ENCODE data around the gene PPP1R18.
A peak's percentile ranks its signal among the peaks of the same experiment; 100 is the strongest.

The PPP1R18 gene

DNA sequence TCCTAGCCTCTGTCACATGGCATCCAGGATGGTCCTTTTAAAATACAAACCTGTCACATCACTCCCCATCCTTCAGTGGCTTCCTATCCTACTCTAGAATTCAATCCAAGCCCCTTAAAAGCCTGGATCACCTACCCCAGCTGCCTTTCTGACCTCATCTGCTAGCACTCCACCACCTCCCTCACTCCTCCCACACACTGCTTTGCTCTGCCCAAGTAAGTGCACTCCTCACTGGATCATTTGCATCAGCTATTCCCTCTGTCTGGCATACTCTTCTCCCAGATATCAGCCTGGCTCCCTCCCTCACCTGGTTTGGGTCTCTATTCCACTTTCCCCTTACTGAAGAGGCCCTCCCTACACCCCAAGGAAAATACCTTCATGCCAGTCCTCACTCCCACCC lies 29.0 kb downstream of the PPP1R18 start:
- Histone ChIP-seq H2AFZ (ENCODE audit: low read depth, low read length) (no peak overlapping the region), H3K4ac (ENCODE audit: low read depth in 1 of 2, low read length in 2 of 2) (no peak overlapping the region), H3K4me2 (ENCODE audit: low read length, poor library complexity, severe bottlenecking) (no peak overlapping the region), H3K4me1 (ENCODE audit: control insufficient read depth, insufficient read depth, low read depth, low read length) (peaks cover 14% of the 10 kb centered on the region), H3K14ac (ENCODE audit: low read length in 2 of 2) (no peak overlapping the region), H2BK5ac (ENCODE audit: low read depth, low read length, poor library complexity, severe bottlenecking) (no peak overlapping the region), H3K27me3 (ENCODE audit: control insufficient read depth in 1 of 2, insufficient read depth in 1 of 2, low read length in 2 of 2) (no peaks in the 10 kb centered on the region), H3K23ac (ENCODE audit: low read length in 2 of 2) (no peak overlapping the region), H2BK120ac (ENCODE audit: low read depth, low read length) (no peak overlapping the region), H3K18ac (ENCODE audit: low read depth in 1 of 2, low read length in 2 of 2) (no peak overlapping the region), H4K91ac (ENCODE audit: low read length) (no peak overlapping the region), H3K79me1 (replicated peaks; ENCODE audit: low read length, poor library complexity, severe bottlenecking) (peaks cover 7% of the 10 kb centered on the region), H4K8ac (ENCODE audit: low read length) (no peak overlapping the region), H3K36me3 (ENCODE audit: control insufficient read depth in 1 of 2, insufficient read depth in 2 of 2, low read depth in 1 of 2, low read length in 2 of 2) (peaks cover 86 to 94% of the 10 kb centered on the region in 2 experiments), H2BK15ac (ENCODE audit: low read depth, poor library complexity, severe bottlenecking) (no peak overlapping the region), H2AK5ac (ENCODE audit: low read length, severe bottlenecking) (no peak overlapping the region), H3K27ac (ENCODE audit: low read length, poor library complexity, severe bottlenecking) (no peak overlapping the region), H3K9me3 (ENCODE audit: control insufficient read depth, low read length) (no peaks in the 10 kb centered on the region), H2BK12ac (ENCODE audit: low read length in 2 of 2) (no peak overlapping the region), H3K4me3 (ENCODE audit: insufficient read depth in 1 of 2, low read depth in 1 of 2, low read length in 2 of 2) (no peak overlapping the region), H3K9ac (ENCODE audit: low read length) (no peak overlapping the region)
- no peak for DNase-seq

DNA sequence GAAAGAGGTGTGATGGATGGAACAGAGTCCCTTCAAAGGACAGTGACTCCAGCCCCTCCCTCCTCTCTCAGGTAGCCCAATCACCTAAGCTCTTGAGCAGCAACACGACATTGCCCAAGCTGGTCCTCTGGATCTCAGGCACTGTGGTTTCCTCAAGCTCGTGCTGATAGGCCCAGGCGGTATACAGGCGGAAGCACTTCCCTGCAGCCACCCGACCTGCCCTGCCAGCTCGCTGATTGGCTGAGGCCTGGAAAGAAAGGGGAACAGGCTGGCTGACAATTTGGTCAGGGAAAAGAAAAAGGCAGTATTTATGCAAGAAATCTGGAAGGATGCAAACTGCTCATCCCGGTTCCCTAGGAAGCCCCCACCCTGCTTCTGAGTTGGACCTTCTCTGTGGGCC lies 29.9 kb downstream of the PPP1R18 start:
- peak overlapping the region; percentile 34 for H3K27ac ChIP-seq (ENCODE audit: low read length, poor library complexity, severe bottlenecking)
- no peaks in the 10 kb centered on the region for H3K9me3 ChIP-seq (ENCODE audit: control insufficient read depth, low read length)
- WGBS = 91% methylated on average over 6 of the region's 7 CpGs
- no peak overlapping the region for H2AFZ ChIP-seq (ENCODE audit: low read depth, low read length)
- DNase-seq = no peak
- no peaks in the 10 kb centered on the region for H3K27me3 ChIP-seq (ENCODE audit: control insufficient read depth in 1 of 2, insufficient read depth in 1 of 2, low read length in 2 of 2)
- no peak overlapping the region for H3K18ac ChIP-seq (ENCODE audit: low read depth in 1 of 2, low read length in 2 of 2)
- H2BK120ac ChIP-seq (ENCODE audit: low read depth, low read length) = no peak overlapping the region
- no peak overlapping the region for H3K23ac ChIP-seq (ENCODE audit: low read length in 2 of 2)
- no peak overlapping the region for H3K4ac ChIP-seq (ENCODE audit: low read depth in 1 of 2, low read length in 2 of 2)
- no peak overlapping the region for H3K4me3 ChIP-seq (ENCODE audit: insufficient read depth in 1 of 2, low read depth in 1 of 2, low read length in 2 of 2)
- H3K14ac ChIP-seq (ENCODE audit: low read length in 2 of 2) = no peak overlapping the region
- H4K8ac ChIP-seq (ENCODE audit: low read length) = no peak overlapping the region
- peaks cover 82 to 94% of the 10 kb centered on the region in 2 experiments for H3K36me3 ChIP-seq (ENCODE audit: control insufficient read depth in 1 of 2, insufficient read depth in 2 of 2, low read depth in 1 of 2, low read length in 2 of 2)
- peaks cover 14% of the 10 kb centered on the region for H3K4me1 ChIP-seq (ENCODE audit: control insufficient read depth, insufficient read depth, low read depth, low read length)
- peaks cover 3% of the 10 kb centered on the region for H3K79me1 ChIP-seq (replicated peaks; ENCODE audit: low read length, poor library complexity, severe bottlenecking)
- H3K4me2 ChIP-seq (ENCODE audit: low read length, poor library complexity, severe bottlenecking) = no peak overlapping the region
- no peak overlapping the region for H2AK5ac ChIP-seq (ENCODE audit: low read length, severe bottlenecking)
- no peak overlapping the region for H2BK12ac ChIP-seq (ENCODE audit: low read length in 2 of 2)
- no peak overlapping the region for H2BK15ac ChIP-seq (ENCODE audit: low read depth, poor library complexity, severe bottlenecking)
- no peak overlapping the region for H2BK5ac ChIP-seq (ENCODE audit: low read depth, low read length, poor library complexity, severe bottlenecking)
- no peak overlapping the region for H3K9ac ChIP-seq (ENCODE audit: low read length)
- H4K91ac ChIP-seq (ENCODE audit: low read length) = no peak overlapping the region

DNA sequence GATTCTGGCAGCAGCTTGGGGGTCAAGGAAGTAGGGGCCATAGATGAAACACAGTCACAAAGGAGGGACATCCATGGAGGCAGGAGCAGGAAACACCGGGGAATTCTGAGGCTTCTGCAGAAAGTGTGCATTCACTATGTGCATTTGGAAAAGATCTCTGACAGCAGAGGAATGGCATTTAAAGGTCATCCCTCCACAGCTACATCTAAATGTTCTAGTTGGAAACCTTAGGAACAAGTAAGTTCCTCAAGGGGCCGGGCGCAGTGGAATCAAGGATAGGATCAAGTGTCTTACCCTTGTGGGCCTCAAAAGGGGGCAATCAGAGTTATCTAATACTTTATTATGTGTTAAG lies 30.7 kb downstream of the PPP1R18 start:
- Histone ChIP-seq H3K27ac (ENCODE audit: low read length, poor library complexity, severe bottlenecking) (peak overlapping the region; percentile 34), H2AK5ac (ENCODE audit: low read length, severe bottlenecking) (no peak overlapping the region), H3K4me3 (ENCODE audit: insufficient read depth in 1 of 2, low read depth in 1 of 2, low read length in 2 of 2) (no peak overlapping the region), H4K91ac (ENCODE audit: low read length) (no peak overlapping the region), H3K79me1 (replicated peaks; ENCODE audit: low read length, poor library complexity, severe bottlenecking) (peaks cover 1% of the 10 kb centered on the region), H3K4me2 (ENCODE audit: low read length, poor library complexity, severe bottlenecking) (no peak overlapping the region), H3K36me3 (ENCODE audit: control insufficient read depth in 1 of 2, insufficient read depth in 2 of 2, low read depth in 1 of 2, low read length in 2 of 2) (peaks cover 82 to 98% of the 10 kb centered on the region in 2 experiments), H3K14ac (ENCODE audit: low read length in 2 of 2) (no peak overlapping the region), H2AFZ (ENCODE audit: low read depth, low read length) (no peak overlapping the region), H2BK12ac (ENCODE audit: low read length in 2 of 2) (no peak overlapping the region), H3K9me3 (ENCODE audit: control insufficient read depth, low read length) (no peaks in the 10 kb centered on the region), H2BK5ac (ENCODE audit: low read depth, low read length, poor library complexity, severe bottlenecking) (no peak overlapping the region), H3K4me1 (ENCODE audit: control insufficient read depth, insufficient read depth, low read depth, low read length) (peaks cover 14% of the 10 kb centered on the region), H4K8ac (ENCODE audit: low read length) (no peak overlapping the region), H2BK120ac (ENCODE audit: low read depth, low read length) (no peak overlapping the region), H3K18ac (ENCODE audit: low read depth in 1 of 2, low read length in 2 of 2) (no peak overlapping the region), H2BK15ac (ENCODE audit: low read depth, poor library complexity, severe bottlenecking) (no peak overlapping the region), H3K23ac (ENCODE audit: low read length in 2 of 2) (no peak overlapping the region), H3K27me3 (ENCODE audit: control insufficient read depth in 1 of 2, insufficient read depth in 1 of 2, low read length in 2 of 2) (no peaks in the 10 kb centered on the region), H3K4ac (ENCODE audit: low read depth in 1 of 2, low read length in 2 of 2) (no peak overlapping the region), H3K9ac (ENCODE audit: low read length) (no peak overlapping the region)
- WGBS = 90% methylated on average over 3 of the region's 3 CpGs
- DNase-seq = no peak

DNA sequence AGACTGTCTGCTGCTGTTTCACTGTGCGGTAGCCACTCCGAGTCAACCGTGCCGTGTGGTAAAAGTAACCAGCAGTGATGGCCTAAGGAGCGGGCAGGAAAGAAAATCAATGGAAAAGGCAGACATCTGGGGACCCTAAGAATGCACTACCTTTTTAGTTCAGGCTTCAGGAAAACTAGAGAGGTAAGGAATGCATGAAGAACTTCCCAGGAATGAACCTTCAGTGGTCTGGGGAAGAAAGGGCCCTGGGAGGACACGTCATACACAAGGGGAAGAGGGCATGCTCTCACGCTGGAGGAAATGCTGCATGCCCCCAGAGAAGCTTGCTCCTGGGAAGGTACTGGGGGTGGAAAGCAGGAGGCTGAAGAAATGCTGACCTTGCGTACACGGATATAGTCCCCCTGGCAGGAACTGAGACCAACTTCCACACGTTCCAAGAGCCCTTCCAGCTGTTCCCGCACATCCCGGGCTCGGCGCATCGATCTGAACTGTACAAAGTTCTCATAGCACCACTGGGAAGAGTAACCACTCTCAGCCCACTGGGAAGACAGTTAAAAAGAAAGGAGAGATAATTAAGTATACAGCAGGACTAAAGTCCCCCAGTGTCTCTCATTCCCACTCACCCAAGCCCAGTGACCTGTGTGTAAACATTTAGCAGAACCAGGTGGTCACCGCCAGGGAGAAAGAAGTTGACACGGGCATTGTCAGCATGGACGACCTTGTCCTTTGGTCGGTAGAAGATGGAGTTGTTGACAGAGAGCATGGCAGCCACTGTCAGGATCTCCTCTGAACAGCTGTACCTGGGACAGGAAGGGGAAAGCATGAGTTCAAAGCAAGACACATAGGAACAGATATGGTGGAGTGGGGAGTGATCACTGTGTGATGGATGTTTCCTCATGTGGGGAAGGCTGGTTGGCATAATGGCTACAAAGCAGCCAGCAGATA lies 31.4 kb downstream of the PPP1R18 start:
- Histone ChIP-seq H3K79me1 (replicated peaks; ENCODE audit: low read length, poor library complexity, severe bottlenecking) (peaks cover 1% of the 10 kb centered on the region), H4K8ac (ENCODE audit: low read length) (no peak overlapping the region), H3K9me3 (ENCODE audit: control insufficient read depth, low read length) (no peaks in the 10 kb centered on the region), H2BK120ac (ENCODE audit: low read depth, low read length) (no peak overlapping the region), H2BK5ac (ENCODE audit: low read depth, low read length, poor library complexity, severe bottlenecking) (no peak overlapping the region), H3K18ac (ENCODE audit: low read depth in 1 of 2, low read length in 2 of 2) (no peak overlapping the region), H3K4me3 (ENCODE audit: insufficient read depth in 1 of 2, low read depth in 1 of 2, low read length in 2 of 2) (no peak overlapping the region), H2BK15ac (ENCODE audit: low read depth, poor library complexity, severe bottlenecking) (no peak overlapping the region), H2AFZ (ENCODE audit: low read depth, low read length) (no peak overlapping the region), H4K91ac (ENCODE audit: low read length) (no peak overlapping the region), H2BK12ac (ENCODE audit: low read length in 2 of 2) (no peak overlapping the region), H3K27ac (ENCODE audit: low read length, poor library complexity, severe bottlenecking) (no peak overlapping the region), H3K23ac (ENCODE audit: low read length in 2 of 2) (no peak overlapping the region), H3K9ac (ENCODE audit: low read length) (no peak overlapping the region), H2AK5ac (ENCODE audit: low read length, severe bottlenecking) (no peak overlapping the region), H3K14ac (ENCODE audit: low read length in 2 of 2) (no peak overlapping the region), H3K4me1 (ENCODE audit: control insufficient read depth, insufficient read depth, low read depth, low read length) (peaks cover 14% of the 10 kb centered on the region), H3K4me2 (ENCODE audit: low read length, poor library complexity, severe bottlenecking) (no peak overlapping the region), H3K4ac (ENCODE audit: low read depth in 1 of 2, low read length in 2 of 2) (no peak overlapping the region), H3K36me3 (ENCODE audit: control insufficient read depth in 1 of 2, insufficient read depth in 2 of 2, low read depth in 1 of 2, low read length in 2 of 2) (peaks cover 77 to 91% of the 10 kb centered on the region in 2 experiments), H3K27me3 (ENCODE audit: control insufficient read depth in 1 of 2, insufficient read depth in 1 of 2, low read length in 2 of 2) (no peaks in the 10 kb centered on the region)
- DNase-seq = no peak
- 93% methylated on average over 14 of the region's 19 CpGs for WGBS
